ENCODE results near the gene TRIM3. TPM values are rescaled to one million over a fixed set of nuclear protein-coding genes. Genes with fewer than 3 reads are reported as not detected.

The TRIM3 gene
- total and polyA plus RNA-seq, 2 of the 8 experiments (the other 6 are each of a cell fraction or from before 2014, with no cell fraction given), result 10.7 to 14.3 TPM

- Histone ChIP-seq H2BK120ac (replicated peaks; ENCODE audit: low read depth, low read length) (no peak overlapping the region), H3K9ac (replicated peaks in 1 of 4; ENCODE audit: extremely low read depth in 1 of 4, low read depth in 3 of 4, low read length in 3 of 4) (peak overlapping the region in 1 of 4 experiments; percentile 71; a peak in 2 of 7 replicates), H2BK15ac (ENCODE audit: low read length) (peak overlapping the region; percentile 25; the same call in 1 of the 2 replicates), H2BK20ac (ENCODE audit: low read length) (no peak overlapping the region), H3K14ac (ENCODE audit: insufficient read length) (no peak overlapping the region), H3K4ac (replicated peaks; ENCODE audit: insufficient read length, low read depth, low read length) (no peak overlapping the region), H2AK5ac (ENCODE audit: low read depth, low read length) (peak overlapping the region; percentile 39; the same call in 1 of the 2 replicates), H3K4me1 (replicated peaks in 1 of 4; ENCODE audit: control insufficient read depth in 3 of 4, insufficient read depth in 4 of 4, low read length in 3 of 4) (peaks cover 6 to 13% (median 9%) of the 10 kb centered on the region in 4 experiments), H3K4me2 (ENCODE audit: insufficient read depth in 1 of 2, low read depth in 2 of 2, low read length in 2 of 2) (peak overlapping the region; percentile 44 to 53; a peak in 2 of 4 replicates), H3K23ac (ENCODE audit: insufficient read length) (no peak overlapping the region), H4K91ac (replicated peaks; ENCODE audit: insufficient read length, low read length) (no peak overlapping the region), H2BK12ac (ENCODE audit: low read depth, low read length) (no peak overlapping the region), H4K20me1 (replicated peaks in 1 of 2; ENCODE audit: control insufficient read depth in 1 of 2, insufficient read depth in 2 of 2, low read length in 2 of 2) (peaks cover 0 to 2% of the 10 kb centered on the region in 2 experiments), H3K79me1 (ENCODE audit: low read depth, low read length) (no peaks in the 10 kb centered on the region), H3K18ac (ENCODE audit: extremely low read depth, low read length) (no peak overlapping the region), H3K9me3 (ENCODE audit: insufficient read depth in 2 of 2, low read depth in 1 of 2, low read length in 1 of 2) (no peaks in the 10 kb centered on the region), H3K56ac (replicated peaks; ENCODE audit: insufficient read length, low read depth, low read length) (no peak overlapping the region), H3K27ac (ENCODE audit: low read depth, low read length) (no peak overlapping the region), H4K8ac (ENCODE audit: extremely low read depth, insufficient read depth, low read length) (no peak overlapping the region), H3K23me2 (ENCODE audit: low read depth, low read length) (peaks cover 10% of the 10 kb centered on the region; the same call in 1 of the 2 replicates), H2AFZ (ENCODE audit: low read length) (peak overlapping the region; percentile 68; the same call in 1 of the 2 replicates), H2BK5ac (ENCODE audit: low read depth, low read length) (peak overlapping the region; percentile 64), H3K79me2 (ENCODE audit: control insufficient read depth in 1 of 2, insufficient read depth in 2 of 2, low read length in 2 of 2) (no peaks in the 10 kb centered on the region), H3K27me3 (replicated peaks in 1 of 4; ENCODE audit: control insufficient read depth in 3 of 4, extremely low read depth in 1 of 4, insufficient read depth in 3 of 4, low read length in 3 of 4) (no peaks in the 10 kb centered on the region; a peak in 1 of 7 replicates), H3K36me3 (ENCODE audit: control insufficient read depth in 2 of 4, insufficient read depth in 4 of 4, low read length in 3 of 4) (no peaks in the 10 kb centered on the region; a peak in 1 of 8 replicates), H3K4me3 (ENCODE audit: extremely low read depth in 1 of 4, insufficient read depth in 2 of 4, low read depth in 3 of 4, low read length in 4 of 4) (peak overlapping the region in 1 of 4 experiments; percentile 23; a peak in 1 of 8 replicates), H4K5ac (ENCODE audit: insufficient read length, low read depth, low read length) (no peak overlapping the region)
- ChIA-PET POLR2A (ENCODE audit: partially characterized antibody) (interaction anchor here (1.2 to 1.3 kb wide), 2 partner anchors 12 to 79 kb away, joined by 3 read pairs; partner anchors contain the start of genes ARFIP2, SMPD1 and TIMM10B), CTCF (ENCODE audit: partially characterized antibody) (interaction anchor here (0.8 to 3.4 kb wide), 14 partner anchors 10 to 107 kb away, joined by 3 to 26 read pairs (median 4); partner anchors contain the start of gene HPX)
- FAIRE-seq (no peak), DNase-seq (ENCODE audit: low read depth in 1 of 2, low spot score in 2 of 2) (no peak)
- TF ChIP-seq NRF1 (IDR thresholded peaks at IDR 0.05; ENCODE audit: low read depth, low read length) (no peak), POU5F1 (IDR thresholded peaks at IDR 0.05; ENCODE audit: low read depth, low read length) (no peak), HDAC2 (IDR thresholded peaks at IDR 0.05; ENCODE audit: borderline replicate concordance in 1 of 2, low read depth in 2 of 2, low read length in 2 of 2) (no peak), SP1 (IDR thresholded peaks at IDR 0.05; ENCODE audit: low read depth, low read length) (no peak), USF2 (IDR thresholded peaks at IDR 0.05; ENCODE audit: low read length) (no peak), HDAC6 (IDR thresholded peaks at IDR 0.05; ENCODE audit: low read depth, low read length) (no peak), TAF7 (optimal IDR thresholded peaks at IDR 0.05; ENCODE audit: borderline replicate concordance, low read depth, low read length) (no peak)
- WGBS, 2 experiments (ENCODE audit: extremely low coverage in 1 of 2, insufficient coverage in 1 of 2, insufficient read length in 1 of 2, insufficient replicate concordance in 2 of 2, low coverage in 1 of 2, low lambda C conversion rate in 2 of 2, missing lambda C conversion rate in 1 of 2), result 96% methylated on average over 1 of the region's 1 CpG; no CpG with 5 or more reads in 1 of the 2 experiments
These were observed 4.1 kb downstream of the TRIM3 start for GRCh38 chr11:6469599-6469998.

Data from H1 (cell line).